WTC11 (cell line): ENCODE measurements around the gene KIFC1. TPM values are rescaled to one million over a fixed set of nuclear protein-coding genes. Genes with fewer than 3 reads are reported as not detected.
A peak's percentile ranks its signal among the peaks of the same experiment; 100 is the strongest.

Experiments
- ATAC-seq: fragments of 200-7000 bp; cut with Tn5 transposase; 2 replicates; pipeline ENCODE4 v1.10.0; 2021; ENCODE audit warnings: mild to moderate bottlenecking, moderate library complexity
- CTCF ChIA-PET: fragments of 300-600 bp; sonication (Branson Sonifier 250); formaldehyde crosslinking; loops from one replicate; lab custom pipeline; 2021; ENCODE audit warnings: antibody characterized with exemption; lab: Charles Lee
- POLR2A ChIA-PET: fragments of 350-600 bp; sonication (Branson Sonifier 250); formaldehyde crosslinking; loops from one replicate; lab custom pipeline; 2021; ENCODE audit warnings: antibody characterized with exemption; lab: Charles Lee
- DNase-seq: peaks from one replicate; pipeline ENCODE4 v3.0.0; 2021; ENCODE audit warnings: low spot score
- H3K27ac Mint-ChIP-seq: 2 replicates; pipeline ENCODE4 v1.8.0; 2021; ENCODE audit warnings: mixed read lengths
- H3K27me3 Mint-ChIP-seq: 2 replicates; pipeline ENCODE4 v1.8.0; 2021; ENCODE audit warnings: low read depth, mild to moderate bottlenecking, moderate library complexity, mixed read lengths
- H3K36me3 Mint-ChIP-seq: 2 replicates; pipeline ENCODE4 v1.8.0; 2021; ENCODE audit warnings: mixed read lengths
- H3K4me1 Mint-ChIP-seq: 2 replicates; pipeline ENCODE4 v1.8.0; 2022; ENCODE audit warnings: mixed read lengths
- H3K4me3 Mint-ChIP-seq: 2 replicates; pipeline ENCODE4 v1.8.0; 2021; ENCODE audit warnings: mild to moderate bottlenecking, moderate library complexity, mixed read lengths
- H3K9me3 Mint-ChIP-seq: 2 replicates; pipeline ENCODE4 v1.8.0; 2021; ENCODE audit warnings: mixed read lengths
- ATF1 ChIP-seq: sonication (generic); formaldehyde crosslinking; IDR thresholded peaks from 2 replicates; pipeline ENCODE4 v1.8.1; 2023; ENCODE audit warnings: mild to moderate bottlenecking, moderate library complexity, missing genetic modification reagents
- CREB1 ChIP-seq: sonication (generic); formaldehyde crosslinking; IDR thresholded peaks from 2 replicates; pipeline ENCODE4 v1.8.0; 2023; ENCODE audit warnings: mild to moderate bottlenecking, missing genetic modification reagents
- CREM ChIP-seq: sonication (generic); formaldehyde crosslinking; IDR thresholded peaks from 2 replicates; pipeline ENCODE4 v1.8.1; 2022; ENCODE audit warnings: mild to moderate bottlenecking, missing genetic modification reagents, moderate library complexity
- ELF4 ChIP-seq: sonication (generic); formaldehyde crosslinking; IDR thresholded peaks from 2 replicates; pipeline ENCODE4 v1.8.1; 2022; ENCODE audit warnings: low read depth, mild to moderate bottlenecking, moderate library complexity, missing genetic modification reagents
- FOXK1 ChIP-seq: sonication (generic); formaldehyde crosslinking; IDR thresholded peaks from 2 replicates; pipeline ENCODE4 v1.8.0; 2022; ENCODE audit warnings: mild to moderate bottlenecking, moderate library complexity, missing genetic modification reagents
- FOXP1 ChIP-seq: sonication (generic); formaldehyde crosslinking; IDR thresholded peaks from 2 replicates; pipeline ENCODE4 v1.8.0; 2022; ENCODE audit warnings: missing genetic modification reagents, mild to moderate bottlenecking, moderate library complexity, borderline replicate concordance
- GTF2I ChIP-seq: fragments of 250-450 bp; sonication (Bioruptor Pico); conservative IDR thresholded peaks from 2 replicates; pipeline ENCODE4 v1.4.0; 2021; ENCODE audit warnings: mild to moderate bottlenecking
- HMGA2 ChIP-seq: fragments of 250-450 bp; sonication (Bioruptor Pico); IDR thresholded peaks from 2 replicates; pipeline ENCODE4 v1.4.0; 2021; ENCODE audit warnings: mild to moderate bottlenecking, moderate library complexity
- JAZF1 ChIP-seq: fragments of 250-450 bp; sonication (Bioruptor Pico); IDR thresholded peaks from 2 replicates; pipeline ENCODE4 v1.9.0; 2021; ENCODE audit warnings: moderate library complexity, mild to moderate bottlenecking, inconsistent platforms
- NR2C2 ChIP-seq: sonication (generic); formaldehyde crosslinking; IDR thresholded peaks from 2 replicates; pipeline ENCODE4 v1.8.0; 2022; ENCODE audit warnings: mild to moderate bottlenecking, missing genetic modification reagents
- OVOL2 ChIP-seq: fragments of 250-450 bp; sonication (Bioruptor Pico); IDR thresholded peaks from 2 replicates; pipeline ENCODE4 v1.9.0; 2021; ENCODE audit warnings: mild to moderate bottlenecking, borderline replicate concordance
- RELA ChIP-seq: sonication (generic); formaldehyde crosslinking; IDR thresholded peaks from 2 replicates; pipeline ENCODE4 v1.8.1; 2022; ENCODE audit warnings: missing genetic modification reagents, mild to moderate bottlenecking, borderline replicate concordance
- RORB ChIP-seq: fragments of 250-450 bp; sonication (Bioruptor Pico); IDR thresholded peaks from 2 replicates; pipeline ENCODE4 v1.9.0; 2021; ENCODE audit warnings: mild to moderate bottlenecking
- SMAD3 ChIP-seq: sonication (generic); formaldehyde crosslinking; IDR thresholded peaks from 2 replicates; pipeline ENCODE4 v1.8.0; 2022; ENCODE audit warnings: missing genetic modification reagents, mild to moderate bottlenecking, borderline replicate concordance
- TCF7 ChIP-seq: sonication (generic); formaldehyde crosslinking; IDR thresholded peaks from 2 replicates; pipeline ENCODE4 v1.8.0; 2022; ENCODE audit warnings: mild to moderate bottlenecking, low read depth, missing genetic modification reagents, moderate library complexity
- TEAD1 ChIP-seq: sonication (generic); formaldehyde crosslinking; IDR thresholded peaks from 2 replicates; pipeline ENCODE4 v1.8.0; 2022; ENCODE audit warnings: mild to moderate bottlenecking, missing genetic modification reagents
- TEAD4 ChIP-seq: sonication (generic); formaldehyde crosslinking; IDR thresholded peaks from 2 replicates; pipeline ENCODE4 v1.8.0; 2022; ENCODE audit warnings: mild to moderate bottlenecking, missing genetic modification reagents
- ZNF138 ChIP-seq: sonication (generic); formaldehyde crosslinking; conservative IDR thresholded peaks from 2 replicates; pipeline ENCODE4 v1.8.1; 2022; ENCODE audit warnings: mild to moderate bottlenecking, moderate library complexity, missing genetic modification reagents
- ZNF416 ChIP-seq: fragments of 250-450 bp; sonication (Bioruptor Pico); IDR thresholded peaks from 2 replicates; pipeline ENCODE4 v1.9.0; 2021; ENCODE audit warnings: mild to moderate bottlenecking, inconsistent platforms
- total RNA-seq: library from RNA; stranded (reverse); gene quantifications from 3 replicates; pipeline ENCODE4 v1.2.3, GENCODE V29; 2021
- TF ChIP-seq, protein P1 (sequence below): sonication (generic); formaldehyde crosslinking; conservative IDR thresholded peaks from 2 replicates; pipeline ENCODE4 v1.8.1; 2022; ENCODE audit warnings: mild to moderate bottlenecking, missing genetic modification reagents
- TF ChIP-seq, protein P2 (sequence below): sonication (generic); formaldehyde crosslinking; IDR thresholded peaks from 2 replicates; pipeline ENCODE4 v1.8.1; 2022; ENCODE audit warnings: mild to moderate bottlenecking, missing genetic modification reagents, moderate library complexity, borderline replicate concordance
- TF ChIP-seq, protein P3 (sequence below): sonication (generic); formaldehyde crosslinking; IDR thresholded peaks from 2 replicates; pipeline ENCODE4 v1.8.1; 2023; ENCODE audit warnings: mild to moderate bottlenecking, missing genetic modification reagents, borderline replicate concordance
- TF ChIP-seq, protein P4 (sequence below): sonication (generic); formaldehyde crosslinking; IDR thresholded peaks from 2 replicates; pipeline ENCODE4 v1.8.0; 2023; ENCODE audit warnings: mild to moderate bottlenecking, missing genetic modification reagents

Gene KIFC1
- total RNA-seq, 1 experiment from 2014 or later: 97.3 TPM

DNA sequence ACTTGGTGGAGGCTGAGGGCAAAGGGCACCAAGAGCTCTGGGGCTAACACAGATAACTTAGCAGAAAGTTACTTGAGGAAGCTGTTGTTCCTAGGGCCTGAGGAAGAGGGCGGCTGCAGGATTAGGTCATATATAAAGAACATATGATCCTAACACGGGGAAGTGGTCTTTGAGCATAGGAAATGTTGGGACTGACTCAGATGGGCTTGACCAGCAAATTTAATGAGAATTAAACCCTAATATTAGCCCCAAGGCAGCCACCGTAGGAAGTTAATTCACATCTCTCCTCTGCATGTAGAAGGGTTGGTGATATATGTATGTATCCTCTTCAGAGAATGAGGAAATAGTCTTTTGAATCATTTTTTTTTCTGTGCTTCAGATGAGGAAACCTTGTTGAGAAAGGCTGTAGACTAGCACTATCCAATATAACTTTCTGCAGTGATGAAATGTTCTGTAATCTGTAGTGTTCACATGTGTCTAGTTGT, 53.5 kb downstream of the KIFC1 start:
- peaks cover 76% of the 10 kb centered on the region for H3K36me3 Mint-ChIP-seq
- H3K4me1 Mint-ChIP-seq: no peaks in the 10 kb centered on the region
- ChIA-PET CTCF (interaction anchor here (1.1 kb wide), 1 partner anchor 9 kb away, joined by 3 read pairs; the partner anchor contains the start of gene ZBTB9), POLR2A (interaction anchor here (0.7 kb wide), 1 partner anchor 9 kb away, joined by 3 read pairs; the partner anchor contains the start of gene ZBTB9)
- no peak for DNase-seq
- H3K9me3 Mint-ChIP-seq: no peaks in the 10 kb centered on the region
- no peaks in the 10 kb centered on the region for H3K27me3 Mint-ChIP-seq
- no peak for TF ChIP-seq FOXK1
- TF ChIP-seq ELF4 (CRISPR knock-in tag): no peak
- TF ChIP-seq OVOL2: no peak
- no peak for ATAC-seq
- H3K4me3 Mint-ChIP-seq: no peak overlapping the region
- H3K27ac Mint-ChIP-seq: no peak overlapping the region

DNA sequence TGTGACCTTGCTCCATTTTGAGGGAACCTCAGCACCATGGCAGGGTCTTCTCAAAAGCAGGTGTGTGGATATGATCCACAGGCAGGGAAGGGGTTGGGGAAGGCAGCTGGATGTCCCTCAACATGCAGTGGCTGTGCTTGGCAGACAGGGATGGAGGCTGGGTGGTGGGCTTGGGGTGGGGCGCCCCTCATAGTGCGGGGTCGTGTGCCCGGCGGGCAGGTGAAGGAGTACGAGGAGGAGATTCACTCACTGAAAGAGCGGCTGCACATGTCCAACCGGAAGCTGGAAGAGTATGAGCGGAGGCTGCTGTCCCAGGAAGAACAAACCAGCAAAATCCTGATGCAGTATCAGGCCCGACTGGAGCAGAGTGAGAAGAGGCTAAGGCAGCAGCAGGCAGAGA, 54.7 kb downstream of the KIFC1 start:
- ATAC-seq (no peak), DNase-seq (no peak)
- Mint-ChIP-seq H3K27ac (no peak overlapping the region), H3K9me3 (no peaks in the 10 kb centered on the region), H3K36me3 (peaks cover 69% of the 10 kb centered on the region), H3K27me3 (no peaks in the 10 kb centered on the region), H3K4me3 (no peak overlapping the region), H3K4me1 (no peaks in the 10 kb centered on the region)
- POLR2A ChIA-PET: interaction anchor here (0.7 kb wide), 1 partner anchor 197 kb away, joined by 11 read pairs; no protein-coding TSS in a partner anchor
- CTCF ChIA-PET: interaction anchor here (1.1 kb wide), 1 partner anchor 8 kb away, joined by 3 read pairs; the partner anchor contains the start of gene ZBTB9
- TF ChIP-seq RORB (CRISPR knock-in tag): no peak
- TF ChIP-seq FOXK1: no peak
- TF ChIP-seq TEAD4 (CRISPR knock-in tag): no peak
- TF ChIP-seq ZNF138: no peak
- no peak for TF ChIP-seq CREM (CRISPR knock-in tag)
- TF ChIP-seq, protein P1, sequence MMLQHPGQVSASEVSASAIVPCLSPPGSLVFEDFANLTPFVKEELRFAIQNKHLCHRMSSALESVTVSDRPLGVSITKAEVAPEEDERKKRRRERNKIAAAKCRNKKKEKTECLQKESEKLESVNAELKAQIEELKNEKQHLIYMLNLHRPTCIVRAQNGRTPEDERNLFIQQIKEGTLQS (CRISPR knock-in tag): no peak
- TF ChIP-seq SMAD3 (CRISPR knock-in tag): no peak
- no peak for TF ChIP-seq ATF1
- no peak for TF ChIP-seq JAZF1 (CRISPR knock-in tag)
- no peak for TF ChIP-seq FOXP1 (CRISPR knock-in tag)
- TF ChIP-seq TEAD1 (CRISPR knock-in tag): no peak
- TF ChIP-seq, protein P2, sequence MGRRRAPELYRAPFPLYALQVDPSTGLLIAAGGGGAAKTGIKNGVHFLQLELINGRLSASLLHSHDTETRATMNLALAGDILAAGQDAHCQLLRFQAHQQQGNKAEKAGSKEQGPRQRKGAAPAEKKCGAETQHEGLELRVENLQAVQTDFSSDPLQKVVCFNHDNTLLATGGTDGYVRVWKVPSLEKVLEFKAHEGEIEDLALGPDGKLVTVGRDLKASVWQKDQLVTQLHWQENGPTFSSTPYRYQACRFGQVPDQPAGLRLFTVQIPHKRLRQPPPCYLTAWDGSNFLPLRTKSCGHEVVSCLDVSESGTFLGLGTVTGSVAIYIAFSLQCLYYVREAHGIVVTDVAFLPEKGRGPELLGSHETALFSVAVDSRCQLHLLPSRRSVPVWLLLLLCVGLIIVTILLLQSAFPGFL (CRISPR knock-in tag): no peak

DNA sequence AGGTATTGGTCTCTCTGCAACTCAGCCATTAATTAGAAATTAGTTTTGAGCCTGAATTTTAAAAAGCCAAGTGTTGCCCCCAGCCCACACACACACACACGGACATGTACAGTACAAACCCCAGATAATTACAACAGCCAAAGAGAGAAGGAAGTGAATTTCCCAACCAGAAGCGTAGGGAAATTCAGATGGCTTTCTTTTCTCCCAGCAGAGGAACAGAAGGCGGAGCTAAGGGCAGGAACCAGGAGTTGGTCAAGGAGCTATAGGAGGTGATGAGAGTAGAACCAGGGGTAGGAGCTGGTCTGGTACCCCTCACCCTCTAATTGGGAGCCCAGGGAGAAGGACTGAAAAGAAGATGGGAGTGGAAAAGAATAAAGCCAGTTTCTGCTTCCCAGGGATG, 58.8 kb downstream of the KIFC1 start:
- ATAC-seq (no peak), DNase-seq (no peak)
- no peak for TF ChIP-seq RORB (CRISPR knock-in tag)
- TF ChIP-seq ZNF416 (CRISPR knock-in tag): no peak
- TF ChIP-seq GTF2I (CRISPR knock-in tag): no peak
- TF ChIP-seq, all 79 proteins: peak for 0
- ChIA-PET POLR2A (interaction anchor here (0.7 kb wide), 1 partner anchor 133 kb away, joined by 6 read pairs; the partner anchor contains the start of gene ZBTB22), CTCF (interaction anchor here (1.1 to 1.5 kb wide), 5 partner anchors 9 to 173 kb away, joined by 3 to 5 read pairs (median 3); partner anchors contain the start of gene B3GALT4)
- Mint-ChIP-seq H3K4me3 (no peak overlapping the region), H3K27ac (peak overlapping the region; percentile 15; the same call in 1 of the 2 replicates), H3K27me3 (no peaks in the 10 kb centered on the region), H3K36me3 (peaks cover 41% of the 10 kb centered on the region), H3K9me3 (no peaks in the 10 kb centered on the region), H3K4me1 (peaks cover 17% of the 10 kb centered on the region)

DNA sequence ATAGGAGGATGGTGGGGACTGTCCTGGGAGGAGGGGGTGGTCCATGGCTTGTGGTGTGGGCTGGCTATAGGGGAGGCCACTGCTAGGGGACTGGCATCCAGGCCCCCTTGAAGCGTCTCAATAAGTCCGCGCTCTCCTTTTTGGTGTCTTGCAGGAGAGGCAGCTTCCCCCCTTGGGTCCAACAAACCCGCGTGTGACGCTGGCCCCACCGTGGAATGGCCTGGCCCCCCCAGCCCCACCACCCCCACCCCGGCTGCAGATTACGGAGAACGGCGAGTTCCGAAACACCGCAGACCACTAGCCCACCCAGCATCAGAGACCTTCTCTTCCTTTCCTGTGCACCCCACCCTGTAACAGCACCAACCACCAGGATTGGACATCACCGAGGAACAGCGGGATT, 60.0 kb downstream of the KIFC1 start:
- POLR2A ChIA-PET: no interaction called here
- ATAC-seq (no peak), DNase-seq (no peak)
- Mint-ChIP-seq H3K9me3 (no peaks in the 10 kb centered on the region), H3K4me1 (peaks cover 17% of the 10 kb centered on the region), H3K4me3 (no peak overlapping the region), H3K27me3 (no peaks in the 10 kb centered on the region), H3K36me3 (peaks cover 44% of the 10 kb centered on the region), H3K27ac (no peak overlapping the region)
- CTCF ChIA-PET: interaction anchor here (1.5 kb wide), 1 partner anchor 33 kb away, joined by 3 read pairs; no protein-coding TSS in a partner anchor
- TF ChIP-seq RELA: no peak
- TF ChIP-seq, protein P3, sequence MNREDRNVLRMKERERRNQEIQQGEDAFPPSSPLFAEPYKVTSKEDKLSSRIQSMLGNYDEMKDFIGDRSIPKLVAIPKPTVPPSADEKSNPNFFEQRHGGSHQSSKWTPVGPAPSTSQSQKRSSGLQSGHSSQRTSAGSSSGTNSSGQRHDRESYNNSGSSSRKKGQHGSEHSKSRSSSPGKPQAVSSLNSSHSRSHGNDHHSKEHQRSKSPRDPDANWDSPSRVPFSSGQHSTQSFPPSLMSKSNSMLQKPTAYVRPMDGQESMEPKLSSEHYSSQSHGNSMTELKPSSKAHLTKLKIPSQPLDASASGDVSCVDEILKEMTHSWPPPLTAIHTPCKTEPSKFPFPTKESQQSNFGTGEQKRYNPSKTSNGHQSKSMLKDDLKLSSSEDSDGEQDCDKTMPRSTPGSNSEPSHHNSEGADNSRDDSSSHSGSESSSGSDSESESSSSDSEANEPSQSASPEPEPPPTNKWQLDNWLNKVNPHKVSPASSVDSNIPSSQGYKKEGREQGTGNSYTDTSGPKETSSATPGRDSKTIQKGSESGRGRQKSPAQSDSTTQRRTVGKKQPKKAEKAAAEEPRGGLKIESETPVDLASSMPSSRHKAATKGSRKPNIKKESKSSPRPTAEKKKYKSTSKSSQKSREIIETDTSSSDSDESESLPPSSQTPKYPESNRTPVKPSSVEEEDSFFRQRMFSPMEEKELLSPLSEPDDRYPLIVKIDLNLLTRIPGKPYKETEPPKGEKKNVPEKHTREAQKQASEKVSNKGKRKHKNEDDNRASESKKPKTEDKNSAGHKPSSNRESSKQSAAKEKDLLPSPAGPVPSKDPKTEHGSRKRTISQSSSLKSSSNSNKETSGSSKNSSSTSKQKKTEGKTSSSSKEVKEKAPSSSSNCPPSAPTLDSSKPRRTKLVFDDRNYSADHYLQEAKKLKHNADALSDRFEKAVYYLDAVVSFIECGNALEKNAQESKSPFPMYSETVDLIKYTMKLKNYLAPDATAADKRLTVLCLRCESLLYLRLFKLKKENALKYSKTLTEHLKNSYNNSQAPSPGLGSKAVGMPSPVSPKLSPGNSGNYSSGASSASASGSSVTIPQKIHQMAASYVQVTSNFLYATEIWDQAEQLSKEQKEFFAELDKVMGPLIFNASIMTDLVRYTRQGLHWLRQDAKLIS (CRISPR knock-in tag): no peak
- TF ChIP-seq NR2C2: no peak
- no peak for TF ChIP-seq CREB1 (CRISPR knock-in tag)
- TF ChIP-seq, protein P4, sequence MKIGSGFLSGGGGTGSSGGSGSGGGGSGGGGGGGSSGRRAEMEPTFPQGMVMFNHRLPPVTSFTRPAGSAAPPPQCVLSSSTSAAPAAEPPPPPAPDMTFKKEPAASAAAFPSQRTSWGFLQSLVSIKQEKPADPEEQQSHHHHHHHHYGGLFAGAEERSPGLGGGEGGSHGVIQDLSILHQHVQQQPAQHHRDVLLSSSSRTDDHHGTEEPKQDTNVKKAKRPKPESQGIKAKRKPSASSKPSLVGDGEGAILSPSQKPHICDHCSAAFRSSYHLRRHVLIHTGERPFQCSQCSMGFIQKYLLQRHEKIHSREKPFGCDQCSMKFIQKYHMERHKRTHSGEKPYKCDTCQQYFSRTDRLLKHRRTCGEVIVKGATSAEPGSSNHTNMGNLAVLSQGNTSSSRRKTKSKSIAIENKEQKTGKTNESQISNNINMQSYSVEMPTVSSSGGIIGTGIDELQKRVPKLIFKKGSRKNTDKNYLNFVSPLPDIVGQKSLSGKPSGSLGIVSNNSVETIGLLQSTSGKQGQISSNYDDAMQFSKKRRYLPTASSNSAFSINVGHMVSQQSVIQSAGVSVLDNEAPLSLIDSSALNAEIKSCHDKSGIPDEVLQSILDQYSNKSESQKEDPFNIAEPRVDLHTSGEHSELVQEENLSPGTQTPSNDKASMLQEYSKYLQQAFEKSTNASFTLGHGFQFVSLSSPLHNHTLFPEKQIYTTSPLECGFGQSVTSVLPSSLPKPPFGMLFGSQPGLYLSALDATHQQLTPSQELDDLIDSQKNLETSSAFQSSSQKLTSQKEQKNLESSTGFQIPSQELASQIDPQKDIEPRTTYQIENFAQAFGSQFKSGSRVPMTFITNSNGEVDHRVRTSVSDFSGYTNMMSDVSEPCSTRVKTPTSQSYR (CRISPR knock-in tag): no peak
- TF ChIP-seq TCF7 (CRISPR knock-in tag): no peak
- no peak for TF ChIP-seq HMGA2
- TF ChIP-seq JAZF1 (CRISPR knock-in tag): no peak
- no peak for TF ChIP-seq FOXK1
